Stomach smooth muscle (tissue), 2 donors: ENCODE data around the gene GGT7.
"Not testable (repeated sequence)": the region's sequence is repeated elsewhere in the genome, so short reads cannot be mapped to it uniquely, and the experiment has no call there.

ENCODE experiments used
- H3K27ac ChIP-seq: one replicate; pipeline ENCODE4 v1.7.0; 2013; ENCODE audit warnings: mild to moderate bottlenecking, low read length, inconsistent platforms
- H3K27me3 ChIP-seq, 2 donors: one replicate each; pipeline ENCODE4 v1.7.0; 2013; ENCODE audit warnings: low read length in 2 of 2; ENCODE audit not compliant: insufficient read depth in 2 of 2, control insufficient read depth in 1 of 2
- H3K36me3 ChIP-seq, 2 donors: one replicate each; pipeline ENCODE4 v1.7.0; 2013; ENCODE audit warnings: low read length in 2 of 2; ENCODE audit not compliant: control insufficient read depth in 2 of 2, insufficient read depth in 2 of 2
- H3K4me1 ChIP-seq: one replicate; pipeline ENCODE4 v1.7.0; 2013; ENCODE audit warnings: low read length; ENCODE audit not compliant: control insufficient read depth, insufficient read depth
- H3K4me3 ChIP-seq, 2 donors: one replicate each; pipeline ENCODE4 v1.7.0; 2013; ENCODE audit warnings: low read length in 2 of 2
- H3K9ac ChIP-seq, 2 donors: one replicate each; pipeline ENCODE4 v1.7.0; 2013; ENCODE audit warnings: low read length in 2 of 2, mild to moderate bottlenecking in 1 of 2
- H3K9me3 ChIP-seq, 2 donors: one replicate each; pipeline ENCODE4 v1.7.0; 2013; ENCODE audit warnings: low read length in 2 of 2; ENCODE audit not compliant: control insufficient read depth in 2 of 2
- donor health status: healthy.
- donor health status: Pancreatic carcinoma.

The GGT7 gene

GRCh38 chr20:34881689-34882088, 9.0 kb upstream of the GGT7 start:
- no peak overlapping the region for H3K4me3 ChIP-seq
- H3K4me1 ChIP-seq, result peaks cover 13% of the 10 kb centered on the region
- no peaks in the 10 kb centered on the region for H3K27me3 ChIP-seq
- no peak overlapping the region for H3K9ac ChIP-seq
- peaks cover 7 to 11% of the 10 kb centered on the region in 2 donors for H3K36me3 ChIP-seq
- no peaks in the 10 kb centered on the region for H3K9me3 ChIP-seq
- no peak overlapping the region for H3K27ac ChIP-seq

- Histone ChIP-seq H3K36me3 (peaks cover 7 to 11% of the 10 kb centered on the region in 2 donors), H3K4me1 (peaks cover 13% of the 10 kb centered on the region)
- H3K4me3 ChIP-seq, H3K27me3 ChIP-seq, H3K9ac ChIP-seq, H3K27ac ChIP-seq, H3K9me3 ChIP-seq: not testable (repeated sequence)
Observed at GRCh38 chr20:34880971-34881370, 8.3 kb upstream of the GGT7 start.

GRCh38 chr20:34880215-34880850, 7.7 kb upstream of the GGT7 start:
- H3K27ac ChIP-seq, result no peak overlapping the region
- no peaks in the 10 kb centered on the region for H3K27me3 ChIP-seq
- no peak overlapping the region for H3K4me3 ChIP-seq
- H3K36me3 ChIP-seq, result peaks cover 7 to 11% of the 10 kb centered on the region in 2 donors
- H3K4me1 ChIP-seq, result peaks cover 17% of the 10 kb centered on the region
- no peaks in the 10 kb centered on the region for H3K9me3 ChIP-seq
- H3K9ac ChIP-seq, result no peak overlapping the region

- H3K9ac ChIP-seq, result peak within 1 kb of the TSS; percentile 92 to 93
- no peaks in the 10 kb centered on the region for H3K9me3 ChIP-seq
- no peaks in the 10 kb centered on the region for H3K27me3 ChIP-seq
- peak within 1 kb of the TSS; percentile 86 to 91 for H3K4me3 ChIP-seq
- H3K36me3 ChIP-seq, result no peaks in the 10 kb centered on the region
- H3K27ac ChIP-seq, result peak within 1 kb of the TSS; percentile 76
- peaks cover 43% of the 10 kb centered on the region for H3K4me1 ChIP-seq
Observed at GRCh38 chr20:34876406-34877282, 4.0 kb upstream of the GGT7 start, which contains the start of gene ACSS2. Gene ACSS2, plus strand, starts transcription at chr20:34876612. Its CDS starts 34 bp downstream, at chr20:34876646.

GRCh38 chr20:34875642-34876405, 3.2 kb upstream of the GGT7 start:
- Histone ChIP-seq H3K9ac (peak overlapping the region; percentile 33 to 68), H3K36me3 (no peaks in the 10 kb centered on the region), H3K4me3 (peak overlapping the region; percentile 68 to 86), H3K27ac (peak overlapping the region; percentile 76), H3K9me3 (no peaks in the 10 kb centered on the region), H3K4me1 (peaks cover 47% of the 10 kb centered on the region), H3K27me3 (no peaks in the 10 kb centered on the region)

- Histone ChIP-seq H3K27me3 (no peaks in the 10 kb centered on the region), H3K9ac (peak overlapping the region in 1 of 2 donors; percentile 21), H3K4me1 (peaks cover 44% of the 10 kb centered on the region), H3K36me3 (no peaks in the 10 kb centered on the region), H3K9me3 (no peaks in the 10 kb centered on the region), H3K27ac (peak overlapping the region; percentile 31), H3K4me3 (no peak overlapping the region)
Observed at GRCh38 chr20:34874094-34874654, 1.5 kb upstream of the GGT7 start.

GRCh38 chr20:34873583-34874093, 982 bp upstream of the GGT7 start:
- Histone ChIP-seq H3K4me3 (peak overlapping the region in 1 of 2 donors; percentile 84), H3K27me3 (no peaks in the 10 kb centered on the region), H3K27ac (peak overlapping the region; percentile 31), H3K36me3 (no peaks in the 10 kb centered on the region), H3K9ac (peak overlapping the region; percentile 21 to 71), H3K9me3 (no peaks in the 10 kb centered on the region), H3K4me1 (peaks cover 44% of the 10 kb centered on the region)

GRCh38 chr20:34871966-34872621, 562 bp downstream of the GGT7 start:
- H3K9me3 ChIP-seq, result no peaks in the 10 kb centered on the region
- H3K4me3 ChIP-seq, result peak overlapping the region; percentile 82 to 84
- no peaks in the 10 kb centered on the region for H3K27me3 ChIP-seq
- peak overlapping the region; percentile 37 for H3K27ac ChIP-seq
- H3K9ac ChIP-seq, result peak overlapping the region; percentile 78 to 86
- H3K4me1 ChIP-seq, result peaks cover 37% of the 10 kb centered on the region
- H3K36me3 ChIP-seq, result no peaks in the 10 kb centered on the region

GRCh38 chr20:34871320-34871926, 1.2 kb downstream of the GGT7 start:
- H3K27ac ChIP-seq, result no peak overlapping the region
- H3K27me3 ChIP-seq, result no peaks in the 10 kb centered on the region
- peaks cover 34% of the 10 kb centered on the region for H3K4me1 ChIP-seq
- no peaks in the 10 kb centered on the region for H3K9me3 ChIP-seq
- peak overlapping the region in 1 of 2 donors; percentile 84 for H3K4me3 ChIP-seq
- peak overlapping the region in 1 of 2 donors; percentile 86 for H3K9ac ChIP-seq
- H3K36me3 ChIP-seq, result no peaks in the 10 kb centered on the region
